D721Med (cell line): ENCODE results near the gene KRT6A.

Experiments
- DNase-seq: peaks from one replicate; pipeline ENCODE4 v3.0.0; 2011; ENCODE audit warnings: low spot score; ENCODE audit not compliant: insufficient read length
- FAIRE-seq: peaks from 2 replicates; lab custom pipeline; 2011; peaks lifted over from hg19 to GRCh38; lab: Jason Lieb, UNC
- TF ChIP-seq, protein P1 (sequence below): IDR thresholded peaks from 2 replicates; pipeline ENCODE4 v1.5.1; 2012; ENCODE audit warnings: mild to moderate bottlenecking, control low read depth; ENCODE audit not compliant: insufficient read depth; ENCODE audit errors: missing control alignments

Gene KRT6A

DNA sequence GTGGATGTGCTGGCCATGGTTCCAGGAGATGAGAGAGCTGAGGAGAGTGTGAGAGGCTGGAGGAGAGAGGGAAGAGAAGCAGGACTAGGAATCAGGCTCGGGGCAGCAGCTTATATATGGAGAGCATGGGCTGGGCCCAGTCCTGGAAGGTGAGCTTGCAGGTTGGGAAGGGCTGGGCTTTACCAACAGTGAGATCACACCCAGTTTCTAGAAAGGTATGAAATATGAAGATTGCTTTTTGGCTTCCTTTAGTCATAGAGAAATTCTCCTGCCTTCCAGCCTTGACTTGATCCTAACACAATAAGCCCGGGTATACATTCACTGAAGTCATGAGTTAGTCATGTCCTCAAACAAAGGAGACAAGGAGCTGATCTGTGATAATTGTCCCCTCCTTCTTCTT lies at the start of gene KRT6A:
KRT6A (minus strand) TSS at position 86 of the 400 bp plus-strand sequence; CDS start at position 17, 69 bp downstream.
- no peak for DNase-seq
- TF ChIP-seq, protein P1, sequence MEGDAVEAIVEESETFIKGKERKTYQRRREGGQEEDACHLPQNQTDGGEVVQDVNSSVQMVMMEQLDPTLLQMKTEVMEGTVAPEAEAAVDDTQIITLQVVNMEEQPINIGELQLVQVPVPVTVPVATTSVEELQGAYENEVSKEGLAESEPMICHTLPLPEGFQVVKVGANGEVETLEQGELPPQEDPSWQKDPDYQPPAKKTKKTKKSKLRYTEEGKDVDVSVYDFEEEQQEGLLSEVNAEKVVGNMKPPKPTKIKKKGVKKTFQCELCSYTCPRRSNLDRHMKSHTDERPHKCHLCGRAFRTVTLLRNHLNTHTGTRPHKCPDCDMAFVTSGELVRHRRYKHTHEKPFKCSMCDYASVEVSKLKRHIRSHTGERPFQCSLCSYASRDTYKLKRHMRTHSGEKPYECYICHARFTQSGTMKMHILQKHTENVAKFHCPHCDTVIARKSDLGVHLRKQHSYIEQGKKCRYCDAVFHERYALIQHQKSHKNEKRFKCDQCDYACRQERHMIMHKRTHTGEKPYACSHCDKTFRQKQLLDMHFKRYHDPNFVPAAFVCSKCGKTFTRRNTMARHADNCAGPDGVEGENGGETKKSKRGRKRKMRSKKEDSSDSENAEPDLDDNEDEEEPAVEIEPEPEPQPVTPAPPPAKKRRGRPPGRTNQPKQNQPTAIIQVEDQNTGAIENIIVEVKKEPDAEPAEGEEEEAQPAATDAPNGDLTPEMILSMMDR: no peak
- FAIRE-seq: no peak

DNA sequence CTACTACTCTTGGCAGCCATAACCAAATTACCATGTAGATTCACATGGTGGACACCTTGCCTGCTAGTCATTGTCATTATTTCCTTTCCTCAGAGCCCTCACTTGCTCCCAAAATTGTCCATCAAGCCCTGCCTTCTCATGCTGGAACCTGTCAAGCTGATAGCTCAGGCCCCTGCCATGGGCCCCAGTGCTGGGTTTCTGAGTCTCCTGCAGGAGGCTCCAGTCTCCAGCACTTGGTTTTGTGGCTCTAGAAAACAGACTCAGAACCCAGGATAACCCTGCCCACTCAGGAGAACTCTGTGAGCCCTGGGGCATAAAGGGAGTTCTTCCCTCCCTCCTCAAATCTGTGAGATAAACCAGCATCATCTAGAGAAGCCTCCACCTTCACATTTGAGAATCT lies 49.1 kb upstream of the KRT6A start:
- DNase-seq (no peak), FAIRE-seq (no peak)
- TF ChIP-seq, protein P1: no peak

DNA sequence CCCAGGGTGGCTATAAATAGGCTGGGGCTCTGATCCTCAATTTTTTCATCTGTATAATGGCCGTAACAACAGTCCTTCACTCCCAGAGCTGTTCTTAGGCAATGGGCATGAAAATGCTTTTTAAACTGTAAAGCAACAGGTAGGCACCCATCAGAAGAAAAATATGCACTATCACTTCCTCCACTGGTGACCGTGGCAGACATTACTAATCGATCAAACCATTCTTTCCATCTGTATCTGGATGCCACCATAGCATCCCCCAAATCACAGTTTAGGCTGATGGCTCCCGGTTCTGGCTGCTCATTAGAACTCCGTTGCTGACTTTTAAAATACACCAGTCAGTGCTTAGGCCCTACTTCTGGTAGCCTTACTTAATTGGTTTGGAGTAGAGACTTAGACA lies 48.7 kb upstream of the KRT6A start:
- no peak for DNase-seq
- TF ChIP-seq, protein P1: no peak
- no peak for FAIRE-seq

DNA sequence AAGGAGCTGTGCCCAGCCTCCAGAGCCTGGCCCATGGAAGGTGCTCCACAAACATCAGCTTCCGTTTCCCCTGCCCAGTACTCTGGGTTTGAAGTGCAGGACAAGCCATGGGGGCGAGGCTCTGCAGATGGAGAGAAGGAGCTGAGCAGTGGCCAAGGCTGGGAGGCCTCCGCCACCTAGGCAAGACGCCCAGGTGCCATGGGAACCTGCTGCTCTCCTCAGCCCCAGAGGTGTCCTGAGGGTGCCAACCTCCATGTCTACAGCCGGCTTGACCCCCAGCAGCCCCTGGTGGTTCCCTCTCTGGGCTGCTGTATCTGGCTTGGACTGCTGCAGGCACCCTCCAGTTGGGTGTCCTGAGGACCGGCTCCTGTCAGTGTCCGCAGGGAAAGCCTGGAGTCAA lies 47.5 kb upstream of the KRT6A start:
- TF ChIP-seq, protein P1: no peak

GRCh38 chr12:52539821-52540173 lies 46.7 kb upstream of the KRT6A start:
- DNase-seq: no peak

More for the DNA sequence above, 47.5 kb upstream of the KRT6A start:
- FAIRE-seq (no peak), DNase-seq (no peak)

DNA sequence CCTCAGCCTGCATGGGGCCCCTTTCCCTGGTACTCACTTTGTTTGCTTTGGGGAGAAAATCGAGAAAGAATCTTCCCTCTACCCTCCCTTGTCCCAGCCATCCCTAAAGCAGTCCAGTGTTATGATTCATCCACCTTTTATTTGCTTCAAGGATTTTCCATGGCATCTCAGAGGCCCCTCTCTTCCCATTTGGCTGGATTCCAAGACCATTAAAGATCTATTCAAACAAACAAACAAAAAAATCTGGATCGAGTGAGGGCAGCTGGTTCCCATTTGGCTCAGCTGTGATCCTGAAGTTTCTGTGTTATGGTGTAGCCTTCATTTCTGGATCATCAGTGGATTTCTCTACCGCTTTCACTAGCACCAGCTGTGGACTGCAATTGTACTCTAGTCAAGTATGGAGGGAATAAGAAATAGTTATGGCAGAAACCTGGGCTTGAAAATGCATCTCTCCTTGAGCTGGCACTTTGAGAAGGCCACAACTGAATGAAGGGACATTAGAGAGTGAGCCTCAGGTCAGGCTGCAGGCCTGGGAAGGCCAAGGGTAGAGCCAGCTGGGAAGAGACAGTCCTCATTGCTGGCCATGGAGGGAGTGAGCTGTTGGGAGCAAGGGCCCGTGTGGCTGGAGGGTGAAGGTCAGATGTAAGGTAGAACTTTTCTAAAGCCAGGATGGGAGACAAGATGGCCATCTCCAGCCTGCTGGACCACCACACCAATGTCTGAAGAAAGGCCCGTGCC lies 46.2 kb upstream of the KRT6A start:
- DNase-seq (no peak), FAIRE-seq (no peak)
- TF ChIP-seq, protein P1: no peak

More at GRCh38 chr12:52539821-52540173, 46.7 kb upstream of the KRT6A start:
- FAIRE-seq: no peak
- TF ChIP-seq, protein P1: no peak

DNA sequence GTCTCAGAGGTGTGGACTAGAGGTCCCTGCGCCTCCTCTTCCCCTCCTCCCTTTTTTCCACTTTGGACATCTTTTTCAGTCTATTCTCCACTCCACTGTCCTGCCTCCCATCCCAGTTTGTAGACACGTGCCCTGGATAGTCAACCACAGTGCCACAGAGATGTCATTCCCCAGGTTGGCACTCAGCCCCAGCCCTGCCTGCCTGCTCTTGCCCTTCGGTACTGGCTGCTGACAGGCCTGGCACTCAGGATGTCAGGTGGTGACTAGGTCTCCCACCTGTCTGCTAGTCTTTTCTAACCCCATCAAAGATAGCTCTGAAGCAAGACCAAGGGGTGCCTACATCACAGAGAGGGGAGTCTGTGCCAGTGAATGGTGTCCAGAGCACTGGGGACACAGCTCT lies 44.0 kb upstream of the KRT6A start:
- DNase-seq (no peak), FAIRE-seq (no peak)
- TF ChIP-seq, protein P1: no peak
